HepG2 (cell line): ENCODE measurements around the gene MINDY1. TPM values are rescaled to one million over a fixed set of nuclear protein-coding genes. Genes with fewer than 3 reads are reported as not detected.

Source experiments
- CAMTA2 ChIP-seq: sonication (generic); formaldehyde crosslinking; IDR thresholded peaks from 2 replicates; pipeline ENCODE4 v1.4.0; 2020; ENCODE audit warnings: mild to moderate bottlenecking, missing genetic modification reagents, borderline replicate concordance
- GATA4 ChIP-seq: sonication (generic); IDR thresholded peaks from 2 replicates; pipeline ENCODE4 v1.6.1; 2016; ENCODE audit warnings: antibody characterized with exemption, low read depth, borderline replicate concordance
- HHEX ChIP-seq: IDR thresholded peaks from 2 replicates; pipeline ENCODE4 v1.6.1; 2016; ENCODE audit warnings: control low read depth
- HMGXB3 ChIP-seq: sonication (generic); formaldehyde crosslinking; IDR thresholded peaks from 2 replicates; pipeline ENCODE4 v1.4.0; 2020; ENCODE audit warnings: missing genetic modification reagents, borderline replicate concordance
- KMT2A ChIP-seq: sonication (generic); formaldehyde crosslinking; IDR thresholded peaks from 2 replicates; pipeline ENCODE4 v1.4.0; 2020; ENCODE audit warnings: missing genetic modification reagents
- MLLT10 ChIP-seq: sonication (generic); formaldehyde crosslinking; IDR thresholded peaks from 2 replicates; pipeline ENCODE4 v1.4.0; 2020; ENCODE audit warnings: missing genetic modification reagents
- NAIF1 ChIP-seq: sonication (generic); formaldehyde crosslinking; IDR thresholded peaks from 2 replicates; pipeline ENCODE4 v1.5.0; 2020; ENCODE audit warnings: mild to moderate bottlenecking, missing genetic modification reagents, borderline replicate concordance
- SMYD3 ChIP-seq: sonication (generic); formaldehyde crosslinking; IDR thresholded peaks from 2 replicates; pipeline ENCODE4 v1.8.1; 2023; ENCODE audit warnings: mild to moderate bottlenecking, missing genetic modification reagents
- ZC3H4 ChIP-seq: sonication (generic); formaldehyde crosslinking; IDR thresholded peaks from 2 replicates; pipeline ENCODE4 v1.4.0; 2020; ENCODE audit warnings: missing genetic modification reagents, borderline replicate concordance
- ZNF230 ChIP-seq: sonication (generic); formaldehyde crosslinking; IDR thresholded peaks from 2 replicates; pipeline ENCODE4 v1.4.0; 2020; ENCODE audit warnings: mild to moderate bottlenecking, missing genetic modification reagents
- ZNF33B ChIP-seq: sonication (generic); formaldehyde crosslinking; IDR thresholded peaks from 2 replicates; pipeline ENCODE4 v1.5.1; 2020; ENCODE audit warnings: mild to moderate bottlenecking, missing genetic modification reagents
- ZNF451 ChIP-seq: sonication (generic); formaldehyde crosslinking; IDR thresholded peaks from 2 replicates; pipeline ENCODE4 v1.5.0; 2020; ENCODE audit warnings: mild to moderate bottlenecking, missing genetic modification reagents
- ZNF530 ChIP-seq: sonication (generic); formaldehyde crosslinking; IDR thresholded peaks from 2 replicates; pipeline ENCODE4 v1.5.0; 2020; ENCODE audit warnings: low read depth, mild to moderate bottlenecking, missing genetic modification reagents
- ZNF556 ChIP-seq: sonication (generic); formaldehyde crosslinking; IDR thresholded peaks from 2 replicates; pipeline ENCODE4 v1.4.0; 2020; ENCODE audit warnings: mild to moderate bottlenecking, missing genetic modification reagents, borderline replicate concordance
- ZNF644 ChIP-seq: IDR thresholded peaks from 2 replicates; pipeline ENCODE4 v1.6.1; 2016; ENCODE audit warnings: low read depth
- polyA plus RNA-seq, 8 experiments: library from polyadenylated mRNA; depleted of rRNA in 3 of 8; stranded (reverse) in 7 of 8; unstranded in 1 of 8; fragments of >200 nt; fragmentation: Illumina TruSeq in 4 of 8; extraction: Trizol in 4 of 8; gene quantifications; 2 replicates each; pipeline versions ENCODE4 v1.2.1 to v1.2.3, GENCODE V29; 2011 to 2016; ENCODE audit warnings: low read depth in 4 of 8, missing spikeins in 1 of 8, mixed read lengths in 1 of 8; ENCODE audit not compliant: insufficient read depth in 1 of 8
- total RNA-seq, 5 experiments: library from RNA; depleted of rRNA; stranded (reverse); fragments of >200 nt; fragmentation: Illumina TruSeq; extraction: Trizol; gene quantifications; 2 replicates each; pipeline ENCODE4 v1.2.3, GENCODE V29; 2016; ENCODE audit warnings: low read depth in 1 of 5
- TF ChIP-seq, protein P1 (sequence below): IDR thresholded peaks from 2 replicates; pipeline ENCODE4 v1.6.1; 2016; ENCODE audit warnings: mild to moderate bottlenecking, missing biosample characterization, missing genetic modification reagents
- TF ChIP-seq, protein P2 (sequence below): sonication (generic); formaldehyde crosslinking; IDR thresholded peaks from 2 replicates; pipeline ENCODE4 v1.4.0; 2020; ENCODE audit warnings: missing genetic modification reagents
- TF ChIP-seq, protein P3 (sequence below): sonication (generic); formaldehyde crosslinking; IDR thresholded peaks from 2 replicates; pipeline ENCODE4 v1.8.1; 2023; ENCODE audit warnings: mild to moderate bottlenecking, moderate library complexity, missing genetic modification reagents
- TF ChIP-seq, protein P4 (sequence below): sonication (generic); formaldehyde crosslinking; conservative IDR thresholded peaks from 2 replicates; pipeline ENCODE4 v1.4.0; 2020; ENCODE audit warnings: missing genetic modification reagents

Gene MINDY1
- total and polyA plus RNA-seq, 2 of the 13 experiments (the other 11 are each of a cell fraction or from before 2014, with no cell fraction given): 11.1 to 15.0 TPM

GRCh38 chr1:151012684-151013471, 6.2 kb upstream of the MINDY1 start (continued):
- TF ChIP-seq, protein P1, sequence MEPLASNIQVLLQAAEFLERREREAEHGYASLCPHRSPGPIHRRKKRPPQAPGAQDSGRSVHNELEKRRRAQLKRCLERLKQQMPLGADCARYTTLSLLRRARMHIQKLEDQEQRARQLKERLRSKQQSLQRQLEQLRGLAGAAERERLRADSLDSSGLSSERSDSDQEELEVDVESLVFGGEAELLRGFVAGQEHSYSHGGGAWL: no peak
- TF ChIP-seq NAIF1 (CRISPR knock-in tag): no peak
- TF ChIP-seq SMYD3 (CRISPR knock-in tag): no peak
- no peak for TF ChIP-seq ZNF33B (CRISPR knock-in tag)
- TF ChIP-seq, protein P2, sequence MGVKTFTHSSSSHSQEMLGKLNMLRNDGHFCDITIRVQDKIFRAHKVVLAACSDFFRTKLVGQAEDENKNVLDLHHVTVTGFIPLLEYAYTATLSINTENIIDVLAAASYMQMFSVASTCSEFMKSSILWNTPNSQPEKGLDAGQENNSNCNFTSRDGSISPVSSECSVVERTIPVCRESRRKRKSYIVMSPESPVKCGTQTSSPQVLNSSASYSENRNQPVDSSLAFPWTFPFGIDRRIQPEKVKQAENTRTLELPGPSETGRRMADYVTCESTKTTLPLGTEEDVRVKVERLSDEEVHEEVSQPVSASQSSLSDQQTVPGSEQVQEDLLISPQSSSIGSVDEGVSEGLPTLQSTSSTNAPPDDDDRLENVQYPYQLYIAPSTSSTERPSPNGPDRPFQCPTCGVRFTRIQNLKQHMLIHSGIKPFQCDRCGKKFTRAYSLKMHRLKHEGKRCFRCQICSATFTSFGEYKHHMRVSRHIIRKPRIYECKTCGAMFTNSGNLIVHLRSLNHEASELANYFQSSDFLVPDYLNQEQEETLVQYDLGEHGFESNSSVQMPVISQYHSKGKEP (CRISPR knock-in tag): no peak
- TF ChIP-seq, protein P3, sequence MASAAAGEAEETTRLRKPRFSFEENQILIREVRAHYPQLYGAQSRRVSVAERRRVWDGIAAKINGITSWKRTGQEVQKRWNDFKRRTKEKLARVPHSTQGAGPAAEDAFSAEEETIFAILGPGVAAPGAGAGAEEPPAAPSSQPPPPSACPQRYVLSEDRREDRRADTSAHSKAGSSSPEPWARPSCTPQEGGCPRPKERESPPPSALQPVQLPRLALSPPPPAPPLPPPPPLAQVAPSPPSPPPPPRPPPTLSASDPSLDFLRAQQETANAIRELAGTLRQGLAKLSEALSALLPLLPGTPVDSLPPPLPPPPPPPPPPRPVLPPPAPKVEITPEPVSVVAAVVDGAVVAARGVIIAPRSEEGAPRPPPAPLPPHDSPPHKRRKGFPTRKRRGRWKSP (CRISPR knock-in tag): no peak
- TF ChIP-seq ZNF556 (CRISPR knock-in tag): peak; percentile 33; the same call in 1 of the 2 replicates
- TF ChIP-seq MLLT10 (CRISPR knock-in tag): no peak
- TF ChIP-seq GATA4: peak; percentile 14; the same call in 1 of the 2 replicates
- TF ChIP-seq ZC3H4 (CRISPR knock-in tag): no peak
- no peak for TF ChIP-seq CAMTA2 (CRISPR knock-in tag)
- peak; percentile 65; the same call in 1 of the 2 replicates for TF ChIP-seq ZNF230 (CRISPR knock-in tag)
- TF ChIP-seq ZNF451: no peak
- TF ChIP-seq HHEX (CRISPR knock-in tag): no peak
- TF ChIP-seq ZNF644 (CRISPR knock-in tag): peak; percentile 46; the same call in 1 of the 2 replicates
- TF ChIP-seq KMT2A (CRISPR knock-in tag): peak; percentile 47; the same call in 1 of the 2 replicates
- TF ChIP-seq, protein P4, sequence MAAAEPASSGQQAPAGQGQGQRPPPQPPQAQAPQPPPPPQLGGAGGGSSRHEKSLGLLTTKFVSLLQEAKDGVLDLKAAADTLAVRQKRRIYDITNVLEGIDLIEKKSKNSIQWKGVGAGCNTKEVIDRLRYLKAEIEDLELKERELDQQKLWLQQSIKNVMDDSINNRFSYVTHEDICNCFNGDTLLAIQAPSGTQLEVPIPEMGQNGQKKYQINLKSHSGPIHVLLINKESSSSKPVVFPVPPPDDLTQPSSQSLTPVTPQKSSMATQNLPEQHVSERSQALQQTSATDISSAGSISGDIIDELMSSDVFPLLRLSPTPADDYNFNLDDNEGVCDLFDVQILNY (CRISPR knock-in tag): no peak
- no peak for TF ChIP-seq HMGXB3 (CRISPR knock-in tag)
- TF ChIP-seq ZNF530: no peak
